HG03521 (cell line): ENCODE results near the gene AK9.
"Not testable (repeated sequence)": the region's sequence is repeated elsewhere in the genome, so short reads cannot be mapped to it uniquely, and the experiment has no call there.

Experiments
- ATAC-seq: cut with Tn5 transposase; IDR thresholded peaks from one replicate; pipeline ENCODE4 v1.9.1; 2021; ENCODE audit warnings: mild to moderate bottlenecking, moderate library complexity; ENCODE audit not compliant: unreplicated experiment

Gene AK9

DNA sequence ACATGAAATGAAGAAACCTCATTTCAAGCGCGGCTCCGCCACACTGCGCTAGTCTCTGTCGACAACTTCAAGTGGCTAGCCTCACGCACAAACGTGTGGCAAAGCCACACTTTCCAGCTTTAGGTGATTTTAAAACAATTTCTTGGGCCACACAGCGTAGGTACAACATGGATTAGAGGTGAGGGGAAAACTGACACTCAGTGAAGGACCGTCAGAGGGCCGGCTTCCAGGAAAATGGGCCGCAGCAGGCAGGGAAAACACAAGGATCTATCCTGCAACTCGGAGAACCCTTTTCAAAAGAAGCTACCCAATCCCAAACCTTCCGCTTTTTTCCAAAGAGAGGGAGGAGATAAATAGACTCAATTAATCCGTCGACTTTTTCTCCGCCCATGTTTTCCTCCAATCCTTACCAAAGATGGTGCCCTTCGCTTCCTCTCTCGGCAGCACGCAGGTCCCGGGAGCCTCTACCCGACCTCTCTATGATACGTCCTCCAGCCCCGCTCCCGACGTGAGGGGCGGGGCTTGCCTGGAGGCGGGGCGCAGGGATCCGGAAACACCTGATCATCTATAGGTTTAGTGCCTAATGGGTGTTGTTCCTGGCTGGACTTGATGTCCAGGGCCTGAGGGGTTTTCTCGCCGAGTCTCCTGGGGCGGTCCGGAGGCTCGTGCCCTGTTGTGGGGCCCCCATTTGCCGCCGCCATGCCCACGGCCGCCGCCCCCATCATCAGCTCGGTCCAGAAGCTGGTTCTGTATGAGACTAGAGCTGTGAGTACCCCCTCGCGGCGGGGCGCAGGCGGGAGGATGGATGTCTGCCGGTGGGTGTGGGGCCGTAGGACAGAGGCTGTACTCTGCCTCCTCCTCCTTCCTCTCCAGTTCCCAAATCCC, at the start of gene AK9, which contains the start of gene FIG4:
TSS of gene AK9 (minus strand) at position 466 of the 885 bp plus-strand sequence. CDS start 15,457 bp downstream, outside the sequence.
TSS of gene FIG4 (plus strand) at position 560 of the 885 bp plus-strand sequence. CDS start at position 700, 140 bp downstream.
- peak; percentile 90 for ATAC-seq

DNA sequence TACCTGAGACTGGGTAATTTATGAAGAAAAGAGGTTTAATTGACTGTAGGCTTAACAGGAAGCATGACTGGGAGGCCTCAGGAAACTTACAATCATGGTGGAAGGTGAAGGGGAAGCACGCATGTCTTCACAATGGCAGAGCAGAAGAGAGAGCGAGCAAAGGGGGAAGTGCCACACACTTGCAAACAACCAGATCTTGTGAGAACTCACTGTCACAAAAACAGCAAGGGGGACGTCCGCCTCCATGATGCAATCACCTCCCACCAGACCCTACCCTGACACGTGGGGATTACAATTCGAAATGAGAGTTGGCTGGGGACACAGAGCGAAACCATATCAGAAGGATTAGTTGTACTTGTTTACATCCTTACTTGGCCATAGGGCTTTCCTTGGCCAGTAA, 49.8 kb upstream of the AK9 start:
- ATAC-seq = no peak

- ATAC-seq = no peak
These were observed 48.7 kb upstream of the AK9 start for GRCh38 chr6:109739686-109740085.

DNA sequence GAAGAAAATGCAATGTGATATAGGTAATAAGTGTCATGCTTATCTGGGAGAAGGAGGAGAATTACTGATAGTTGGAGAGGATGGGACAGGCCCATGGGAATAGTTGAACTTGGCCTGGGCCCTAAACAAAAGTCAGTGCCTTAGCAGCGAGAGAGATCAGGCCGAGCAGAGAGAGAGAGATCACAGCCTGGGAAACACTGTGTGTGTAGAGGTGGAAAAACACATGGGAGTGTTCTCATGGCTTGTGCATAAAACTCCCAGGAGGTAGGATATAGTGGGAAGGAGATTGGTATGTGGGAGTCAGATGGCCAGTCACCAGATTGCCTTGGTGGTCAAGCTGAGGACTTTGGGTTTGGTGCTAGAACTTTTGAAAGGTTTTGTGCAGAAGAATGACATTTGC, 47.7 kb upstream of the AK9 start:
- no peak for ATAC-seq

- no peak for ATAC-seq
These were observed 47.3 kb upstream of the AK9 start for GRCh38 chr6:109738255-109738654.

DNA sequence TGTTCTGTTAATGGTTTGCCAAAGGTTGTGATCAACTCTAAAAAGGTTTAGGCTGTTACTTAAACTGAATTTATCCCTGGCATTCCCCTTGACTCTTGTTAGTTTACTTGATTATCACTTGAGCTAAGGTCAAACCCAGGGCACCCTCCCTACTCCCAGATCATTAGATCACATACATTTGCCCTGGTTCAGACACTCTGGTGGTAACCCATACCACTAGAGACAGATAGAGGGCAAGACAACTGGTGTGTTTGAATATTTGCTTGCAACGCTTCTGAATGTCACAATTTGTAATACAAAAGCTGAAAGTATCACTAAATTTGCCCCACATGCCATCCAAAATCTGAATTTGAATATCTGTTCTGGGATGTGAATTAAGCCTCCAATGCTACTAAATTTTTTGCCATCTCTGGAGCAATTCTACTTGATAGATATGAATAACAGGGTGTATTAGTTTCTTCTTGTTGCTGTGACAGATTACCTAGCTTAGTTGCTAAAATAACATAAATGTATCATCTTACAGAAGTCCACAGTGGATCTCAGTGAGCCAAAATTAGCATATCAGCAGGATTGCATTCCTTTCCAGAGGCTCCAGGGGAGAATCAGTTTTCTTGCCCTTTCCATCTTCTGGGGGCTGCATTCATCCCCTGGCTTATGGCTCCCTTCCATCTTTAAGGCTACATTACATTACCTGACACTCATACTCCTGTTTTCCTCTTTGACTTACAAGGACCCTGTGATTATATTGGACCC, 45.4 kb upstream of the AK9 start:
- ATAC-seq = no peak

GRCh38 chr6:109725250-109725649, 34.2 kb upstream of the AK9 start:
- not testable (repeated sequence) for ATAC-seq

DNA sequence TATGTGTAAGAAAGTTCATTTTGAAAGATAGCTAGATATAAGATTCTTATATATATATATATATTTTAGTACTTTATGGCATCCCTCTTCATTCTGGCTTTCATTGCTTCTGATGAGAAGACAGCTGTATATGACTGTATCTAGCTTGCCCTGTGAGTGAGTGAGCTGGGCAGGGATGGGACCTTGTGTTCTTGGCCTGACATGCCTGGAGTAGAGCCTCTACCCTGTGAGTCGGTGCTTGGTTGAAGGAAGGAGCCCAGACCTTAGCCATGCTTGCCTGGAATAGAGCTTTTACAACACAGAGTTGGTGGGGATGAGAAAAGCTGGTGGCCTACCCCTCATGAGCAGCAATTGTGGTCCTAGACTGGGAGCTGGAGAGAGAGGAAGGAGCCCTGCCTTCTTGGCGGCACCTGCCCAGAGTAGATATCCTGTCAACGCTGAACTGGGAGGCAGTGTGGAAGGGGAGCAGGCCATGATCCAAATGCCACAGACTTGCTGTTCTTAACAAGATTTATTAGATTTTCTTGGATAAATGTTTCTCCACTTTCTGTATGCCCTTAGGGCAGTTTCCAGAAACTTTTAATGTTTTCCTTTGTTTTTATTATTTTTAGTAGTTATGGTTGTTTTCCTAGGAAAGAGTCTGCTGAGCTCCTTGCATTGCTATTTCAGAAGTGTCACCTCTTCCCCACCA, 31.7 kb upstream of the AK9 start:
- no peak for ATAC-seq

- no peak for ATAC-seq
These were observed 31.0 kb upstream of the AK9 start for GRCh38 chr6:109722011-109722410.

DNA sequence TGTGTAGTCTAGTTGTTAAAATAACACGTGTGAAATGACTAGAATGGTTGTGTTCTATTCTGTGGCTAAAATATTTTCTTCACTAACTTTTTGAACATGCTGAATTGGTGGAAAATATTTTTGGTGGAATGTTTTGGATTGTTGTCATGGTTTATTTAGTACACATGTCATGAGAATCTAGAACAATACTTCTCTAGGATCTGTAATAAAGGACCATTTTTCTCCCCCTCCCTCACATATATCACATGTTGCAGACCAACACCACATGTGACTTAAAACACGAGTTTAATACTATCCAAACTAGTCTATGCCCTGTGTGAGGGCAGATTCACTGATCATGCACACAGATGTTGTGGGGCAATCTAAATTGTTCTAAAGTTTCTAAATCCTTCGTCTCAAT, 29.3 kb upstream of the AK9 start:
- ATAC-seq = no peak

DNA sequence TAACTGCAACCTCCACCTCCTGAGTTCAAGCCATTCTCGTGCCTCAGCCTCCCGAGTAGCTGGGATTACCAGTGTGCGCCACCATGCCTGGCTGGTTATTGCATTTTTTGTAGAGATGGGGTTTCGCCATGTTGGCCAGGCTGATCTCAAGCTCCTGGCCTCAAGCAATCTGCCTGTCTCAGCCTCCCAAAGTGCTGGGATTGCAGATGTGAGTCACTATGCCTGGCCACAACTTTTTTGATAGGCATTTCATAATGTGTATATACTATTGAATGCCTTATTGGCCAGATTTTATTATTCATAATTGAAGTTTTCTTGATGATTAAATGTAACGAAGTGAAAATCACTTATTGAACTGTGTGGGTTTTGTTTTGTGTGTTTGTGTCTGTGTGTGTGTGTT, 28.0 kb upstream of the AK9 start:
- no peak for ATAC-seq

GRCh38 chr6:109717971-109718370, 27.0 kb upstream of the AK9 start:
- no peak for ATAC-seq

GRCh38 chr6:109715616-109716015, 24.6 kb upstream of the AK9 start:
- no peak for ATAC-seq

DNA sequence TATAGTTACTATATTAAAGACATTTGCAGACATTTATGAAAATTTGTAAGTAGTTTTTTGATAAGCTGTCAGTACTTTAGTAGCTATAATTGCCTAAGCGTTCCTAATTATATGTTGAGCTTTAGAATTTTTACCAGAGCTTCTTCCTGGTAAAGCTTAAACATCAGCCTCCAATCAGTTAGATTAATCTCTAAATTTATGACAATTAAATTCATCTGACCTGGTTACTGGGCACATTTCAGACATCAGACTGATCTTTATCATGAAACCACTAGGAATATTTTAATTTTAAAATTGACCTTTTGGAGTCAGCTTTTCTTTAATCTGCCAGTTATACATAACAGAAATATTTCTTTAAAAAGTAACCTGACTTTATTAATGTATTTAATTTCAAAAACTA, 23.6 kb upstream of the AK9 start:
- no peak for ATAC-seq

- ATAC-seq = no peak
These were observed 23.2 kb upstream of the AK9 start for GRCh38 chr6:109714166-109714565.

DNA sequence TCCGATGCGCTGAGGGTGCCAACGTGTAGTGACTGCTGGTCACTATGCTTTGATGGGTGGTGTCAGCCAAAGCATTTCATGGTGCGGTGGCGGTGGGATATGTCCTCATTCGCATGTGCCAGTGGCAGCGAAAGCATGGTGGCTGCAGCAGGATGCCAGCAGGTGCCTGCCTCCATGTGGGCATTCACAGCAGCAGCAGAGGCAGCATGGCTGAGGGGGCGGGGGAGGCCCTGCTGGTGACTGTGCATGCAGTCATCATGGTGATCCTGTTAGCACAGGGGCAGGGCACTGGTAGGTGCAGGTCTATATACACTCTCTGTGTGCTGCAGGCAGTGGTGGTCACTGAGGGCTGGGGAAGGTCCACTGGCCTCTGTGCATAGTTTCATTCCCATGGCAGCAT, 22.1 kb upstream of the AK9 start:
- ATAC-seq = no peak

DNA sequence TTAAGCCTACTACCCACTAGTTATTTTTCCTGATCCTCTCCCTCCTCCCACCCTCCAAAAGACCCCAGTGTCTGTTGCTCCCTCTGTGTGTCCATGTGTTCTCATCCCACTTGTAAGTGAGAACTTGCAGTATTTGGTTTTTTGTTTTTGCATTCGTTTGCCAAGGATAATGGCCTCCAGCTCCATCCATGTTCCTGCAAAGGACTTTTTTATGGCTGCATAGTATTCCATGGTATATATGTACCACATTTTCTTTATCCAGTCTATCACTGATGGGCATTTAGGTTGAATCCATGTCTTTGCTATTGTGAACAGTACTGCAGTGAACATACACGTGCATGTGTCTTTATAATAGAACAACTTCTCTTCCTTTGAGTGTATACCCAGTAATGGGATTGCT, 17.1 kb upstream of the AK9 start:
- ATAC-seq = not testable (repeated sequence)

- ATAC-seq = no peak
These were observed 15.5 kb upstream of the AK9 start for GRCh38 chr6:109706513-109706912.

GRCh38 chr6:109705258-109705657, 14.3 kb upstream of the AK9 start:
- ATAC-seq = peak; percentile 89

GRCh38 chr6:109702791-109703190, 11.8 kb upstream of the AK9 start:
- ATAC-seq = no peak

GRCh38 chr6:109701774-109702173, 10.8 kb upstream of the AK9 start:
- no peak for ATAC-seq
